Left ventricle myocardium inferior (tissue), 1 donor: ENCODE results near the gene ACACA. TPM values are rescaled to one million over a fixed set of nuclear protein-coding genes. Genes with fewer than 3 reads are reported as not detected.

ENCODE experiments used
- DNase-seq: peaks from one replicate; pipeline ENCODE4 v3.0.0-alpha.2; 2020
- H3K27ac ChIP-seq: fragments of 200-600 bp; replicated peaks from 2 replicates; pipeline ENCODE4 v1.8.0; 2021
- H3K27me3 ChIP-seq: fragments of 200-600 bp; 2 replicates; pipeline ENCODE4 v1.8.0; 2021; ENCODE audit warnings: low read depth
- H3K36me3 ChIP-seq: fragments of 200-600 bp; 2 replicates; pipeline ENCODE4 v1.8.0; 2021
- H3K4me1 ChIP-seq: fragments of 200-600 bp; 2 replicates; pipeline ENCODE4 v1.8.0; 2021
- H3K4me3 ChIP-seq: fragments of 200-600 bp; 2 replicates; pipeline ENCODE4 v1.8.0; 2021; ENCODE audit warnings: mild to moderate bottlenecking, moderate library complexity
- H3K9me3 ChIP-seq: fragments of 200-600 bp; replicated peaks from 2 replicates; pipeline ENCODE4 v1.8.0; 2021
- CTCF ChIP-seq: fragments of 200-600 bp; IDR thresholded peaks from 2 replicates; pipeline ENCODE4 v1.8.0; 2021; ENCODE audit warnings: antibody characterized with exemption, mild to moderate bottlenecking, borderline replicate concordance
- intact Hi-C: fragments of 100-400 bp; cut with micrococcal nuclease; formaldehyde crosslinking; loops from one replicate; pipeline ENCODE4 v1.11.0; 2022
- total RNA-seq: library from RNA; stranded (reverse); fragmentation: NEBNext Ultra II Directional; extraction: Animal tissue kit (Norgen Biotek cat#: 25700); gene quantifications from one replicate; pipeline ENCODE4 v1.2.1, GENCODE V29; 2021
- donor health status: DM: no; HTN: yes; CAD: no; lungs with severe emphysema.

The ACACA gene
- total RNA-seq, 1 donor from 2014 or later: 16.2 TPM

- DNase-seq: no peak
- no peak for TF ChIP-seq CTCF
- intact Hi-C loops: no loop called here
- Histone ChIP-seq H3K27ac (no peak overlapping the region), H3K36me3 (peaks cover 14% of the 10 kb centered on the region), H3K4me3 (no peak overlapping the region), H3K9me3 (no peaks in the 10 kb centered on the region), H3K27me3 (peaks cover 34% of the 10 kb centered on the region), H3K4me1 (no peaks in the 10 kb centered on the region)
These were observed 345.7 kb downstream of the ACACA start for GRCh38 chr17:37060928-37061327.

- intact Hi-C loops: no loop called here
- H3K4me3 ChIP-seq: no peak overlapping the region
- H3K9me3 ChIP-seq: no peaks in the 10 kb centered on the region
- no peak overlapping the region for H3K27ac ChIP-seq
- no peaks in the 10 kb centered on the region for H3K4me1 ChIP-seq
- DNase-seq: no peak
- TF ChIP-seq CTCF: no peak
- H3K27me3 ChIP-seq: peaks cover 25% of the 10 kb centered on the region
- H3K36me3 ChIP-seq: peaks cover 14% of the 10 kb centered on the region
These were observed 346.5 kb downstream of the ACACA start for GRCh38 chr17:37060094-37060493.

GRCh38 chr17:37059493-37059892, 347.1 kb downstream of the ACACA start:
- H3K9me3 ChIP-seq: no peaks in the 10 kb centered on the region
- TF ChIP-seq CTCF: no peak

GRCh38 chr17:37056622-37057021, 350.0 kb downstream of the ACACA start:
- no peak for TF ChIP-seq CTCF
- Histone ChIP-seq H3K4me3 (no peak overlapping the region), H3K27ac (no peak overlapping the region), H3K9me3 (no peaks in the 10 kb centered on the region), H3K4me1 (no peaks in the 10 kb centered on the region), H3K36me3 (peaks cover 26% of the 10 kb centered on the region), H3K27me3 (no peaks in the 10 kb centered on the region)
- DNase-seq: no peak
- intact Hi-C loops: no loop called here

More at GRCh38 chr17:37059493-37059892, 347.1 kb downstream of the ACACA start:
- intact Hi-C loops: loop anchor here (1.0 kb wide), 1 partner anchor 47 kb away; no protein-coding TSS in a partner anchor
- DNase-seq: no peak
- Histone ChIP-seq H3K4me1 (no peaks in the 10 kb centered on the region), H3K4me3 (no peak overlapping the region), H3K27me3 (peaks cover 19% of the 10 kb centered on the region), H3K27ac (no peak overlapping the region), H3K36me3 (peaks cover 16% of the 10 kb centered on the region)

- intact Hi-C loops: no loop called here
- TF ChIP-seq CTCF: no peak
- Histone ChIP-seq H3K36me3 (peaks cover 33% of the 10 kb centered on the region), H3K27me3 (no peaks in the 10 kb centered on the region), H3K4me1 (no peaks in the 10 kb centered on the region), H3K27ac (no peak overlapping the region), H3K4me3 (no peak overlapping the region), H3K9me3 (no peaks in the 10 kb centered on the region)
- no peak for DNase-seq
These were observed 351.7 kb downstream of the ACACA start for GRCh38 chr17:37054894-37055293.
